Measurements from ENCODE around the gene LRRN1.

Gene LRRN1

DNA sequence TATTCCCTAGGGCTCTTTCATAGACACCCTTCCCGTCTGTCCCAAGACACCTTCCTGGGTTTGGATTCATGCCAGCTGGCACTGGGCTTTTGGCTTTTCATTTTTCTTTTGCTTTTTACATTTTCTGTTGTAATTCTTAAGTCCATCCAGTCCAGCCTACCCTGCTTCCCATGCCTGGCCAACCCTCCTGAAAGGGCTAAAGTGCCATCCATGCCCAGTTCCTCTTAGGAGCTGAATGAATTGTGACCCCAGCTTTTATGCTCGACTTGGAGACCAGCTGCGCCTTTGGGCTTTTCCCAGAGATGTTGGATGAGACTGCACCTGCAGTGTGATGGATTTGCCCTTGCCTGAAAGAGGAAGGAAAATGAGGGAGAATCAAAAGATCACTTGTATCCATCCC, 25.8 kb downstream of the LRRN1 start:
- TF ChIP-seq FOXP2 (optimal IDR thresholded peaks at IDR 0.05; ENCODE audit: borderline replicate concordance, extremely low read depth, extremely low read length, insufficient read depth): no peak
- no peak for TF ChIP-seq POLR2AphosphoS5 (IDR thresholded peaks at IDR 0.05; ENCODE audit: low read depth, low read length)
- TF ChIP-seq TAF1 (IDR thresholded peaks at IDR 0.05; ENCODE audit: borderline replicate concordance, insufficient read depth, low read length): no peak
- TF ChIP-seq SIN3A (IDR thresholded peaks at IDR 0.05; ENCODE audit: borderline replicate concordance, insufficient read depth, low read length): no peak
- TF ChIP-seq, protein P1, sequence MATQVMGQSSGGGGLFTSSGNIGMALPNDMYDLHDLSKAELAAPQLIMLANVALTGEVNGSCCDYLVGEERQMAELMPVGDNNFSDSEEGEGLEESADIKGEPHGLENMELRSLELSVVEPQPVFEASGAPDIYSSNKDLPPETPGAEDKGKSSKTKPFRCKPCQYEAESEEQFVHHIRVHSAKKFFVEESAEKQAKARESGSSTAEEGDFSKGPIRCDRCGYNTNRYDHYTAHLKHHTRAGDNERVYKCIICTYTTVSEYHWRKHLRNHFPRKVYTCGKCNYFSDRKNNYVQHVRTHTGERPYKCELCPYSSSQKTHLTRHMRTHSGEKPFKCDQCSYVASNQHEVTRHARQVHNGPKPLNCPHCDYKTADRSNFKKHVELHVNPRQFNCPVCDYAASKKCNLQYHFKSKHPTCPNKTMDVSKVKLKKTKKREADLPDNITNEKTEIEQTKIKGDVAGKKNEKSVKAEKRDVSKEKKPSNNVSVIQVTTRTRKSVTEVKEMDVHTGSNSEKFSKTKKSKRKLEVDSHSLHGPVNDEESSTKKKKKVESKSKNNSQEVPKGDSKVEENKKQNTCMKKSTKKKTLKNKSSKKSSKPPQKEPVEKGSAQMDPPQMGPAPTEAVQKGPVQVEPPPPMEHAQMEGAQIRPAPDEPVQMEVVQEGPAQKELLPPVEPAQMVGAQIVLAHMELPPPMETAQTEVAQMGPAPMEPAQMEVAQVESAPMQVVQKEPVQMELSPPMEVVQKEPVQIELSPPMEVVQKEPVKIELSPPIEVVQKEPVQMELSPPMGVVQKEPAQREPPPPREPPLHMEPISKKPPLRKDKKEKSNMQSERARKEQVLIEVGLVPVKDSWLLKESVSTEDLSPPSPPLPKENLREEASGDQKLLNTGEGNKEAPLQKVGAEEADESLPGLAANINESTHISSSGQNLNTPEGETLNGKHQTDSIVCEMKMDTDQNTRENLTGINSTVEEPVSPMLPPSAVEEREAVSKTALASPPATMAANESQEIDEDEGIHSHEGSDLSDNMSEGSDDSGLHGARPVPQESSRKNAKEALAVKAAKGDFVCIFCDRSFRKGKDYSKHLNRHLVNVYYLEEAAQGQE (IDR thresholded peaks at IDR 0.05; ENCODE audit: insufficient read depth in 1 of 2, low read depth in 2 of 2, low read length in 2 of 2): no peak

DNA sequence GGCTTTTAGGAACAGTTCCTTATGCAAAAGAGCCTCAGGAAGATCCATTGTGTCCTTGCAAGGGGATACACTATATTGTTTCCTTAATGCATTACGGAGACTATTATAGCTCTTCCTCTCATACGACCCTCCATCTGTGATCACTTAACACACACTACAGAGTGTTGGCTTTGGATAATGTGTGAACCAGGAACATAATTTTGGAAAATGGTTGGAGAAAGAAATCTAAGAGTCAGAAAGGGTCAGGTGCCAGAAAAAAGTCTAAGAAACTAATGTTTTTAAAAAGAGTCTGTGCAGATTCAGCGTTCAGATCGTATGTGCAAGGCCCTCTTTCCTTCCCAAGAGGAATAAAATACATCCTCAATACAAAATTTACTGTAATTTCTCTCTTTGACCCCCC, 27.3 kb downstream of the LRRN1 start:
- no peak for TF ChIP-seq POLR2AphosphoS5 (IDR thresholded peaks at IDR 0.05; ENCODE audit: low read depth, low read length)
- TF ChIP-seq, protein P1 (IDR thresholded peaks at IDR 0.05; ENCODE audit: insufficient read depth in 1 of 2, low read depth in 2 of 2, low read length in 2 of 2): no peak
- TF ChIP-seq FOXP2 (optimal IDR thresholded peaks at IDR 0.05; ENCODE audit: borderline replicate concordance, extremely low read depth, extremely low read length, insufficient read depth): no peak

DNA sequence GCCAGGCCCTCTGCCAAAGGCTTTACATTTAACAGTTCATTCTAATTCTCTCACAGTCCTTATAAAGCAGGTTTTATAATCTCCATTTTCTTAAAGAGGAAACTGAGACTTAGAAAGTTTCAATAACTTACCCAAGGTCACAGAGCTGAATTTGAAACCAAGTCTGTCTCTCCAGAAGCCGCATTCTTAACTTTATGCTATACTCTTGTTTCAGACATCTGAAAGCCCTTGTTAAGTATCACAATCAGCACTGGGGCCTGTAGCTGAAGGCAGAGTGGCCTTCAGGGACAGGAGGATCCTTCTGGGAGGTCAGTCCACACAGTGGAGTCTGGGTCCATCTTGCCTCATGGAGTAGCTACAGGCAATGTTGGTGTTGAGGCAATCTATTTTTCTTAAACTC, 27.9 kb downstream of the LRRN1 start:
- no peak for TF ChIP-seq SIN3A (IDR thresholded peaks at IDR 0.05; ENCODE audit: borderline replicate concordance, insufficient read depth, low read length)
- TF ChIP-seq POLR2AphosphoS5 (IDR thresholded peaks at IDR 0.05; ENCODE audit: low read depth, low read length): no peak
- TF ChIP-seq FOXP2 (optimal IDR thresholded peaks at IDR 0.05; ENCODE audit: borderline replicate concordance, extremely low read depth, extremely low read length, insufficient read depth): no peak

DNA sequence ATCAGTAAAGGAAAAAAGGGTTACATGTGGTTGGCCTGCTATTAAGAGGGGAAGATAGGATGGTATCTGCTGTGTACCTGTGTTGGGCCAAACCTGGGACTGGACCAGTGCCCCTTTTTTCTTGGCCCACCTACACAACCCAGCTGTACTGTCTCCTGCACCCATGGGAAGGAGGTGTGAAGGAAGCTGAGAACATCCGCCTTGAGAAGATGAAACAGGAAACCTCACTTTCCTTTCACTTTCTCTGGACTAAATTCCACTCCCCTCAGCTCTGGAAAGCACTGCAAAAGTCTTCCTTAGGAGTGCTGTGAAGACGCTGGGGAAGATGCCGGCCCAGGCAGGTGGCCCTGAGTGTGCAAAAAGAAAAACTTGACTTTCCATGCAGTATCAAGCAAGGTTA, 37.6 kb downstream of the LRRN1 start:
- TF ChIP-seq TAF1 (IDR thresholded peaks at IDR 0.05; ENCODE audit: borderline replicate concordance, insufficient read depth, low read length) (no peak), SIN3A (IDR thresholded peaks at IDR 0.05; ENCODE audit: borderline replicate concordance, insufficient read depth, low read length) (no peak), POLR2AphosphoS5 (IDR thresholded peaks at IDR 0.05; ENCODE audit: low read depth, low read length) (no peak), FOXP2 (optimal IDR thresholded peaks at IDR 0.05; ENCODE audit: borderline replicate concordance, extremely low read depth, extremely low read length, insufficient read depth) (no peak)
- TF ChIP-seq, protein P1 (IDR thresholded peaks at IDR 0.05; ENCODE audit: insufficient read depth in 1 of 2, low read depth in 2 of 2, low read length in 2 of 2): no peak

DNA sequence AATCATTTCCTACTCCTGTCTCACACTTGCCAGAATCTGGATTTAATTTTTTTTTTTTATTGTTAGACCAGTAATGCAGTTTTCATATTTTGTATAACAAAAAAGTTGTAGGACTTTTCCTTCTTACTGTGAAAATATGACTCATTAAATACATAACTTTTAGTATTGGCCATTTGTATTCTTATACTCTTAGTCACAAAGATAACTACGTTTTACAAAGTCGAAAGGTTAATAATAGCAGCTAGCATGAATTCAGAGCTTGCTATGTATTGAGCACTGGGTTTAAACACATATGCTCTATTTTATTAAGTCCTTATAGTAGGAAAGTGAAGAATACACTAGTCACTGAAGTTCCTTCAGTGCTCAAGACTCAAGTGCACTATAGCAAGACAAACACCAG, 43.1 kb downstream of the LRRN1 start:
- TF ChIP-seq, protein P1 (IDR thresholded peaks at IDR 0.05; ENCODE audit: insufficient read depth in 1 of 2, low read depth in 2 of 2, low read length in 2 of 2): no peak
- TF ChIP-seq FOXP2 (optimal IDR thresholded peaks at IDR 0.05; ENCODE audit: borderline replicate concordance, extremely low read depth, extremely low read length, insufficient read depth) (no peak), SIN3A (IDR thresholded peaks at IDR 0.05; ENCODE audit: borderline replicate concordance, insufficient read depth, low read length) (no peak), POLR2AphosphoS5 (IDR thresholded peaks at IDR 0.05; ENCODE audit: low read depth, low read length) (no peak)

All from PFSK-1 (cell line).